H4 (cell line): ENCODE measurements around the gene MS4A7. TPM values are rescaled to one million over a fixed set of nuclear protein-coding genes. Genes with fewer than 3 reads are reported as not detected.

Experiments used
- total RNA-seq: library from RNA; depleted of rRNA; stranded (reverse); fragments of >200 nt; shearing (Covaris generic); gene quantifications from 2 replicates; pipeline ENCODE4 v1.2.3, GENCODE V29; 2014; rRNA removed

MS4A7 gene
- total RNA-seq, 1 experiment from 2014 or later = not detected

Other genes starting within 250 kb of the MS4A7 start
- not detected in 2 replicates for gene MS4A6A, start 195.4 kb upstream of the MS4A7 start, total RNA-seq
- not detected in 2 replicates for gene MS4A4E, start 135.4 kb upstream of the MS4A7 start, total RNA-seq
- 0.06 and 0.55 TPM in 2 replicates for gene MS4A4A, start 97.9 kb upstream of the MS4A7 start, total RNA-seq
- gene MS4A6E, start 51.3 kb upstream of the MS4A7 start, total RNA-seq = not detected in 2 replicates
- not detected in 2 replicates for gene MS4A14, start 17.9 kb downstream of the MS4A7 start, total RNA-seq
- gene MS4A5, start 51.0 kb downstream of the MS4A7 start, total RNA-seq = not detected in 2 replicates
- not detected in 2 replicates for gene MS4A1, start 77.3 kb downstream of the MS4A7 start, total RNA-seq
- gene MS4A12, start 114.2 kb downstream of the MS4A7 start, total RNA-seq = not detected in 2 replicates
- not detected in 2 replicates for gene MS4A13, start 136.9 kb downstream of the MS4A7 start, total RNA-seq